Glutamatergic neuron (in vitro differentiated cells): ENCODE data around the gene AFAP1. TPM values are rescaled to one million over a fixed set of nuclear protein-coding genes. Genes with fewer than 3 reads are reported as not detected.

Experiments
- DNase-seq: peaks from one replicate; pipeline ENCODE4 v3.0.0; 2022
- H3K27ac Mint-ChIP-seq: one replicate; pipeline ENCODE4 v1.8.0; 2020; ENCODE audit warnings: mild to moderate bottlenecking, mixed read lengths, inconsistent platforms; ENCODE audit not compliant: unreplicated experiment
- H3K27me3 Mint-ChIP-seq: one replicate; pipeline ENCODE4 v1.8.0; 2020; ENCODE audit warnings: mild to moderate bottlenecking, moderate library complexity, mixed read lengths, inconsistent platforms; ENCODE audit not compliant: unreplicated experiment
- H3K36me3 Mint-ChIP-seq: one replicate; pipeline ENCODE4 v1.8.0; 2020; ENCODE audit warnings: mild to moderate bottlenecking, mixed read lengths, inconsistent platforms; ENCODE audit not compliant: unreplicated experiment
- H3K4me1 Mint-ChIP-seq: one replicate; pipeline ENCODE4 v1.8.0; 2020; ENCODE audit warnings: mild to moderate bottlenecking, low read depth, mixed read lengths, inconsistent platforms; ENCODE audit not compliant: unreplicated experiment
- H3K4me3 Mint-ChIP-seq: one replicate; pipeline ENCODE4 v1.8.0; 2020; ENCODE audit warnings: mild to moderate bottlenecking, mixed read lengths, inconsistent platforms; ENCODE audit not compliant: unreplicated experiment
- H3K9me3 Mint-ChIP-seq: one replicate; pipeline ENCODE4 v1.8.0; 2020; ENCODE audit warnings: mild to moderate bottlenecking, moderate library complexity, mixed read lengths, inconsistent platforms; ENCODE audit not compliant: unreplicated experiment
- total RNA-seq: library from RNA; stranded (reverse); fragmentation: NEBNext Ultra II Directional; extraction: Animal tissue kit (Norgen Biotek cat#: 25700); gene quantifications from one replicate; pipeline ENCODE4 v1.2.1, GENCODE V29; 2021; ENCODE audit not compliant: unreplicated experiment
- TF ChIP-seq, protein P1 (sequence below): fragments of 200-600 bp; sonication (generic); IDR thresholded peaks from one replicate; pipeline ENCODE4 v1.5.0; 2021; ENCODE audit not compliant: partially characterized antibody, unreplicated experiment

Gene AFAP1
- total RNA-seq, 1 donor from 2014 or later = 528 TPM

DNA sequence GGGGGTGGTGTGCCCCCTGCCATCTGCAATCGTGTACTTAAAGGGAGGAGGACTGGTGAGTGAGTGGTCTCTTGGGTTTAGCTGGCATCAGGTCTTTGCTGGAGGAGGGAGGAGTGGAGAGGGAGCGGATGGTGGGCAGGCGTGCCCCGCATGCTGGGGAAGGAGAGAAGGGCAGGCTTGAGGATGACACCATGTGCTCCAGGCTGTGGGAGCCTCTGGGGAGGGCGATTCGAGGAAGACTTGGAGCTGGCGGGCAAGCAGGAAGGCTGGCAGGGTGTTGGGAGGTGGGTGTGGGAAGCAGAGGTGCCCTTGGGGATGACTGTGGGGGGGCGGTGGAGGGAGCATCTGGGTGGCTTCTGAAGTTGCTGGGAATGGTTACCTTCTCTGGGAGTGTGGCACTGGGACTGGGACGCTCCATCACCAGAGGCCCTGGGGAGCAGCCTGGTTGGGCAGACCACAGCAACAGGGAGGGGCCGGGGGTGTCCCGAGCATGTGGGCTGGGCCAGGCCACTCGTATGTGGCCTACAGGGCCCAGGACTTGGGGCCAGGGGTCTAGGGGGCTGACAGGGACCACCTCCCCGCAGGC is 30.8 kb upstream of the AFAP1 start:
- peaks cover 19% of the 10 kb centered on the region for H3K9me3 Mint-ChIP-seq

DNA sequence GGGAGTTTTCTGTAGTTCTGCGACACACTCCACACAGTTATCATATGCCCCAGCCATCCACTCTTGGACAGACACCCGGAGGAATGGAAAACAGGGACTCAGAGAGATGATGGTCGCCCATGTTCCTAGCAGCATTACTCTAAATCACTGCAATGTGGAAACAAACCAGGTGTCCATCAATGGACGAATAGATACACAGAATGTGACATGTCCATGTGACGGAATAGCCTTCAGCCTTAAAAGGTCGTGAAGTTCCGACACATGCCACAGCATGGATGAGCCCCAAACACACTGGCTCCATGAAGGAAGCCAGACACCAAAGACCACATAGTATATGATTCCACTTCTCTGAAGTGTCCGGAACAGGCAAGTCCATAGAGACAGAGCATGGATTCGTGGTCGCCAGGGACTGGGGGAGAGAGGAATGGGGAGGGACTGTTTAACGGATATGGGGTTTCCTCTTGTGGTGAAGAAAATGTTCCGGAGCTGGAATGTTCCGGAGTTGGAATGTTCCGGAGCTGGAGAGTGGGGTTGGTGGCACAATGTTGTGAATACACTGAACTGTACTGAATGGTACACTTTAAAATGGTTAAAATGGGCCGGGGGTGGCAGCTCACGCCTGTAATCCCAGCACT is 28.7 kb upstream of the AFAP1 start:
- DNase-seq = no peak
- Mint-ChIP-seq H3K27ac (peak overlapping the region; percentile 38), H3K9me3 (peaks cover 21% of the 10 kb centered on the region), H3K36me3 (peaks cover 4% of the 10 kb centered on the region), H3K4me3 (no peak overlapping the region), H3K27me3 (peaks cover 16% of the 10 kb centered on the region), H3K4me1 (peaks cover 42% of the 10 kb centered on the region)
- TF ChIP-seq, protein P1, sequence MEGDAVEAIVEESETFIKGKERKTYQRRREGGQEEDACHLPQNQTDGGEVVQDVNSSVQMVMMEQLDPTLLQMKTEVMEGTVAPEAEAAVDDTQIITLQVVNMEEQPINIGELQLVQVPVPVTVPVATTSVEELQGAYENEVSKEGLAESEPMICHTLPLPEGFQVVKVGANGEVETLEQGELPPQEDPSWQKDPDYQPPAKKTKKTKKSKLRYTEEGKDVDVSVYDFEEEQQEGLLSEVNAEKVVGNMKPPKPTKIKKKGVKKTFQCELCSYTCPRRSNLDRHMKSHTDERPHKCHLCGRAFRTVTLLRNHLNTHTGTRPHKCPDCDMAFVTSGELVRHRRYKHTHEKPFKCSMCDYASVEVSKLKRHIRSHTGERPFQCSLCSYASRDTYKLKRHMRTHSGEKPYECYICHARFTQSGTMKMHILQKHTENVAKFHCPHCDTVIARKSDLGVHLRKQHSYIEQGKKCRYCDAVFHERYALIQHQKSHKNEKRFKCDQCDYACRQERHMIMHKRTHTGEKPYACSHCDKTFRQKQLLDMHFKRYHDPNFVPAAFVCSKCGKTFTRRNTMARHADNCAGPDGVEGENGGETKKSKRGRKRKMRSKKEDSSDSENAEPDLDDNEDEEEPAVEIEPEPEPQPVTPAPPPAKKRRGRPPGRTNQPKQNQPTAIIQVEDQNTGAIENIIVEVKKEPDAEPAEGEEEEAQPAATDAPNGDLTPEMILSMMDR = no peak

More for the DNA sequence above, 30.8 kb upstream of the AFAP1 start:
- no peak for DNase-seq
- H3K27ac Mint-ChIP-seq = peak overlapping the region; percentile 0
- peaks cover 40% of the 10 kb centered on the region for H3K4me1 Mint-ChIP-seq
- peaks cover 4% of the 10 kb centered on the region for H3K36me3 Mint-ChIP-seq
- peak overlapping the region; percentile 45 for H3K4me3 Mint-ChIP-seq
- TF ChIP-seq, protein P1 = no peak
- H3K27me3 Mint-ChIP-seq = peaks cover 14% of the 10 kb centered on the region

DNA sequence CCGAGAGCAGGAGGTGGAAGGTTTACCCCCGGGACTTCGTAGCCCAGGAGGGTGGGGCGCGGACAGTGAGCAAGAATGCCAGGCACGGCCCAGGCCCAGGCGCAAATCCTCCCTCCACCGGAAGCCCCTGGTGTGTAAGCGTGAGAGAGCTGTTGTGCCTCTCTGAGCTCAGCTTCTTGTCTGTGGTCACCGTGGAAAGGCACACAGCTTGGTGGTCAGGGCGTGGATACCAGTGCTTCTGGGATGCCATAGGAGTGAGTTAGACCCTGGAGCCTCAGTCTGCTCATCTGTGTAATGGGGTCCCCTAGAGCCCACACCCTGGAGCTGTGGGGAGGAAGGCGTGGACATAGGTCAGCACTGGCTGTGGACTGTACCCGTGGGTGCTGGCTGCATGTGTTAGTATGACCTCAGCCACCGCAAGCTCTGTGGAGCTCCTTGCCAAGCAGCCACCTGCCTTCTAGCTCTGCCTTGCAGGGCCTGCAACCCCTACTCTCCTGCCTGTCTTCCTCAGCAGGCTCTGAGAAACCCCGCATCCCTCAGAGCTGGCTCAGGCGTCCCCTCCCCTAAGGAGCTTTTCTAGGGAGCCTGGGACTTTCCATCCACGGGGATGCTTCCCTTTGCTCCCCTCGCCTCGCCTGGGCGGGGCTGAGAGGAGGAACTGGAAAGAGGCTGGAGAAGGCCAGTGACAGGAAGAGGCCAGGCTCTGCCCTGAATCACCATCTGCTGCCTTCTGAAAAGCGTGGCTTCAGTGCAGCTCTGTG is 28.0 kb upstream of the AFAP1 start:
- H3K27me3 Mint-ChIP-seq = peaks cover 19% of the 10 kb centered on the region
- peaks cover 3% of the 10 kb centered on the region for H3K36me3 Mint-ChIP-seq
- H3K9me3 Mint-ChIP-seq = peaks cover 20% of the 10 kb centered on the region
- no peak for DNase-seq
- H3K27ac Mint-ChIP-seq = peak overlapping the region; percentile 66
- H3K4me1 Mint-ChIP-seq = peaks cover 43% of the 10 kb centered on the region
- peak overlapping the region; percentile 18 for H3K4me3 Mint-ChIP-seq
- TF ChIP-seq, protein P1 = no peak

DNA sequence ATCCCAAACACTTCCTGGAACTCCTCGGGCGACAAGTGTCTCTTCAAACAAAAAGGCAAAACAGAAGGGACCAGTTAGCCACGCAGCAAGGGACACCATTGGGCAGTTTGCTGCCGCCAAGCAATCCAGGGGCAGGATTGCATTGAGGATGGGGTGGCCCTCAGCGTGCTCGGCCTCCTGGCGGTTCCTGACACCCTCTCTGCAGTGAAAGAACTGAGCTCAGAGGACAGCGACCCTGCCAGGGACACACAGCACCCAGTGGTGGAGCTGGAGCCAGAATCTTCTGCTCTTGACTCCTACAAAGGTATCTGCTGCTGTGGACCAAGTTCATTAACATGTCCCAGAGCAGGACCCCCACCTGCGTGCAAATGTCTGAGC is 27.4 kb upstream of the AFAP1 start:
- Mint-ChIP-seq H3K27ac (peak overlapping the region; percentile 66), H3K36me3 (no peaks in the 10 kb centered on the region), H3K4me1 (peaks cover 40% of the 10 kb centered on the region), H3K4me3 (peak overlapping the region; percentile 18), H3K9me3 (peaks cover 15% of the 10 kb centered on the region), H3K27me3 (peaks cover 18% of the 10 kb centered on the region)
- DNase-seq = no peak
- TF ChIP-seq, protein P1 = no peak
